ENCODE data around the gene PAMR1.

PAMR1 gene

GRCh38 chr11:35461917-35462538 is 63.4 kb downstream of the PAMR1 start:
- Histone ChIP-seq H3K9me3 (ENCODE audit: control insufficient read depth, low read length) (no peaks in the 10 kb centered on the region), H3K27ac (ENCODE audit: low read depth, low read length, severe bottlenecking) (no peak overlapping the region), H3K4me1 (ENCODE audit: control insufficient read depth, insufficient read depth, low read length, poor library complexity, severe bottlenecking) (no peaks in the 10 kb centered on the region), H3K4me3 (ENCODE audit: extremely low read depth, insufficient read depth, low read length, poor library complexity, severe bottlenecking) (no peak overlapping the region), H3K36me3 (ENCODE audit: control insufficient read depth, insufficient read depth, low read length) (no peaks in the 10 kb centered on the region)
- WGBS, 2 experiments (ENCODE audit: insufficient coverage in 2 of 2): 80% methylated on average over 2 of the region's 2 CpGs; no CpG with 5 or more reads in 1 of the 2 experiments

- no peak overlapping the region for H3K27ac ChIP-seq (ENCODE audit: low read depth, low read length, severe bottlenecking)
- H3K36me3 ChIP-seq (ENCODE audit: control insufficient read depth, insufficient read depth, low read length): no peaks in the 10 kb centered on the region
- H3K9me3 ChIP-seq (ENCODE audit: control insufficient read depth, low read length): no peaks in the 10 kb centered on the region
- 75% methylated on average over 1 of the region's 1 CpG; no CpG with 5 or more reads in 1 of the 2 experiments for WGBS, 2 experiments (ENCODE audit: insufficient coverage in 2 of 2)
- no peaks in the 10 kb centered on the region for H3K4me1 ChIP-seq (ENCODE audit: control insufficient read depth, insufficient read depth, low read length, poor library complexity, severe bottlenecking)
- H3K4me3 ChIP-seq (ENCODE audit: extremely low read depth, insufficient read depth, low read length, poor library complexity, severe bottlenecking): no peak overlapping the region
Observed at GRCh38 chr11:35459489-35459888, 65.9 kb downstream of the PAMR1 start.

GRCh38 chr11:35458846-35459245 is 66.6 kb downstream of the PAMR1 start:
- WGBS, 2 experiments (ENCODE audit: insufficient coverage in 2 of 2): 96 to 100% methylated on average over 1 to 3 of the region's 3 CpGs
- Histone ChIP-seq H3K4me1 (ENCODE audit: control insufficient read depth, insufficient read depth, low read length, poor library complexity, severe bottlenecking) (no peaks in the 10 kb centered on the region), H3K27ac (ENCODE audit: low read depth, low read length, severe bottlenecking) (no peak overlapping the region), H3K36me3 (ENCODE audit: control insufficient read depth, insufficient read depth, low read length) (no peaks in the 10 kb centered on the region), H3K4me3 (ENCODE audit: extremely low read depth, insufficient read depth, low read length, poor library complexity, severe bottlenecking) (no peak overlapping the region), H3K9me3 (ENCODE audit: control insufficient read depth, low read length) (no peaks in the 10 kb centered on the region)

GRCh38 chr11:35454362-35454761 is 71.1 kb downstream of the PAMR1 start:
- no peaks in the 10 kb centered on the region for H3K9me3 ChIP-seq (ENCODE audit: control insufficient read depth, low read length)
- H3K27ac ChIP-seq (ENCODE audit: low read depth, low read length, severe bottlenecking): no peak overlapping the region
- H3K4me3 ChIP-seq (ENCODE audit: extremely low read depth, insufficient read depth, low read length, poor library complexity, severe bottlenecking): no peak overlapping the region
- no peaks in the 10 kb centered on the region for H3K36me3 ChIP-seq (ENCODE audit: control insufficient read depth, insufficient read depth, low read length)
- 100% methylated on average over 1 of the region's 1 CpG for WGBS, 2 experiments (ENCODE audit: insufficient coverage in 2 of 2)
- H3K4me1 ChIP-seq (ENCODE audit: control insufficient read depth, insufficient read depth, low read length, poor library complexity, severe bottlenecking): no peaks in the 10 kb centered on the region

- Histone ChIP-seq H3K4me1 (ENCODE audit: control insufficient read depth, insufficient read depth, low read length, poor library complexity, severe bottlenecking) (no peaks in the 10 kb centered on the region), H3K27ac (ENCODE audit: low read depth, low read length, severe bottlenecking) (no peak overlapping the region), H3K9me3 (ENCODE audit: control insufficient read depth, low read length) (no peaks in the 10 kb centered on the region), H3K4me3 (ENCODE audit: extremely low read depth, insufficient read depth, low read length, poor library complexity, severe bottlenecking) (no peak overlapping the region), H3K36me3 (ENCODE audit: control insufficient read depth, insufficient read depth, low read length) (no peaks in the 10 kb centered on the region)
- 92% methylated on average over 2 of the region's 2 CpGs; no CpG with 5 or more reads in 1 of the 2 experiments for WGBS, 2 experiments (ENCODE audit: insufficient coverage in 2 of 2)
Observed at GRCh38 chr11:35436581-35437250, 88.7 kb downstream of the PAMR1 start.

GRCh38 chr11:35433588-35433987 is 91.8 kb downstream of the PAMR1 start:
- 72 to 77% methylated on average over 3 of the region's 3 CpGs for WGBS, 2 experiments (ENCODE audit: insufficient coverage in 2 of 2)
- Histone ChIP-seq H3K9me3 (ENCODE audit: control insufficient read depth, low read length) (no peaks in the 10 kb centered on the region), H3K4me3 (ENCODE audit: extremely low read depth, insufficient read depth, low read length, poor library complexity, severe bottlenecking) (no peak overlapping the region), H3K36me3 (ENCODE audit: control insufficient read depth, insufficient read depth, low read length) (no peaks in the 10 kb centered on the region), H3K27ac (ENCODE audit: low read depth, low read length, severe bottlenecking) (no peak overlapping the region), H3K4me1 (ENCODE audit: control insufficient read depth, insufficient read depth, low read length, poor library complexity, severe bottlenecking) (no peaks in the 10 kb centered on the region)

- H3K4me1 ChIP-seq (ENCODE audit: control insufficient read depth, insufficient read depth, low read length, poor library complexity, severe bottlenecking): no peaks in the 10 kb centered on the region
- WGBS, 2 experiments (ENCODE audit: insufficient coverage in 2 of 2): 89 to 94% methylated on average over 9 to 13 of the region's 14 CpGs
Observed at GRCh38 chr11:35432464-35432863, 93.0 kb downstream of the PAMR1 start.

GRCh38 chr11:35427071-35427470 is 98.3 kb downstream of the PAMR1 start:
- no peaks in the 10 kb centered on the region for H3K4me1 ChIP-seq (ENCODE audit: control insufficient read depth, insufficient read depth, low read length, poor library complexity, severe bottlenecking)
- H3K4me3 ChIP-seq (ENCODE audit: extremely low read depth, insufficient read depth, low read length, poor library complexity, severe bottlenecking): no peak overlapping the region
- H3K9me3 ChIP-seq (ENCODE audit: control insufficient read depth, low read length): no peaks in the 10 kb centered on the region
- 73 to 87% methylated on average over 2 to 3 of the region's 3 CpGs for WGBS, 2 experiments (ENCODE audit: insufficient coverage in 2 of 2)
- no peaks in the 10 kb centered on the region for H3K36me3 ChIP-seq (ENCODE audit: control insufficient read depth, insufficient read depth, low read length)
- no peak overlapping the region for H3K27ac ChIP-seq (ENCODE audit: low read depth, low read length, severe bottlenecking)

More at GRCh38 chr11:35432464-35432863, 93.0 kb downstream of the PAMR1 start:
- no peaks in the 10 kb centered on the region for H3K9me3 ChIP-seq (ENCODE audit: control insufficient read depth, low read length)
- no peak overlapping the region for H3K4me3 ChIP-seq (ENCODE audit: extremely low read depth, insufficient read depth, low read length, poor library complexity, severe bottlenecking)
- no peaks in the 10 kb centered on the region for H3K36me3 ChIP-seq (ENCODE audit: control insufficient read depth, insufficient read depth, low read length)
- H3K27ac ChIP-seq (ENCODE audit: low read depth, low read length, severe bottlenecking): no peak overlapping the region

- no peaks in the 10 kb centered on the region for H3K4me1 ChIP-seq (ENCODE audit: control insufficient read depth, insufficient read depth, low read length, poor library complexity, severe bottlenecking)
- H3K27ac ChIP-seq (ENCODE audit: low read depth, low read length, severe bottlenecking): no peak overlapping the region
- H3K36me3 ChIP-seq (ENCODE audit: control insufficient read depth, insufficient read depth, low read length): no peaks in the 10 kb centered on the region
- WGBS, 2 experiments (ENCODE audit: insufficient coverage in 2 of 2): no CpG with 5 or more reads among the region's 1 CpG
- H3K4me3 ChIP-seq (ENCODE audit: extremely low read depth, insufficient read depth, low read length, poor library complexity, severe bottlenecking): no peak overlapping the region
- no peaks in the 10 kb centered on the region for H3K9me3 ChIP-seq (ENCODE audit: control insufficient read depth, low read length)
Observed at GRCh38 chr11:35426351-35426750, 99.1 kb downstream of the PAMR1 start.

GRCh38 chr11:35425603-35426212 is 99.7 kb downstream of the PAMR1 start:
- no peaks in the 10 kb centered on the region for H3K4me1 ChIP-seq (ENCODE audit: control insufficient read depth, insufficient read depth, low read length, poor library complexity, severe bottlenecking)
- 89 to 100% methylated on average over 2 to 3 of the region's 4 CpGs for WGBS, 2 experiments (ENCODE audit: insufficient coverage in 2 of 2)
- no peaks in the 10 kb centered on the region for H3K36me3 ChIP-seq (ENCODE audit: control insufficient read depth, insufficient read depth, low read length)
- no peak overlapping the region for H3K4me3 ChIP-seq (ENCODE audit: extremely low read depth, insufficient read depth, low read length, poor library complexity, severe bottlenecking)
- no peak overlapping the region for H3K27ac ChIP-seq (ENCODE audit: low read depth, low read length, severe bottlenecking)
- H3K9me3 ChIP-seq (ENCODE audit: control insufficient read depth, low read length): no peaks in the 10 kb centered on the region

Measured in mesodermal cell (in vitro differentiated cells).